IMR-90 (cell line): ENCODE results near the gene TLCD5. TPM values are rescaled to one million over a fixed set of nuclear protein-coding genes. Genes with fewer than 3 reads are reported as not detected.

Source experiments
- ATAC-seq: fragments of 200-7000 bp; cut with Tn5 transposase; 2 replicates; pipeline ENCODE4 v1.9.1; 2020; ENCODE audit warnings: low read depth, mild to moderate bottlenecking, moderate library complexity
- BruUV-seq: library from RNA; stranded (reverse); fragments of 400-500 nt; replicated peaks from 2 replicates; lab custom pipeline; 2021; lab: Mats Ljungman, UMichigan
- CTCF ChIA-PET: fragments of 300-600 bp; formaldehyde crosslinking; extraction: SDS; loops from one replicate; lab custom pipeline; 2021; ENCODE audit warnings: antibody characterized with exemption; lab: Yijun Ruan, JAX
- POLR2A ChIA-PET: fragments of 300-600 bp; sonication (Branson Sonifier 250); formaldehyde crosslinking; loops from one replicate; lab custom pipeline; 2022; ENCODE audit warnings: antibody characterized with exemption; ENCODE audit not compliant: unreplicated experiment; lab: Charles Lee
- DNase-seq: peaks from one replicate; pipeline ENCODE4 v3.0.0; 2013
- H2AFZ ChIP-seq: replicated peaks from 2 replicates; pipeline ENCODE3; 2013; ENCODE audit warnings: low read length, mild to moderate bottlenecking; ENCODE audit not compliant: poor library complexity
- H2AK5ac ChIP-seq: 2 replicates; pipeline ENCODE4 v1.6.1; 2013; ENCODE audit warnings: low read depth, low read length, inconsistent platforms
- H2AK9ac ChIP-seq: replicated peaks from 2 replicates; pipeline ENCODE3; 2013; ENCODE audit warnings: mild to moderate bottlenecking, low read depth, low read length, moderate library complexity; ENCODE audit not compliant: poor library complexity
- H2BK120ac ChIP-seq: 2 replicates; pipeline ENCODE4 v1.6.1; 2013; ENCODE audit warnings: low read depth, low read length, inconsistent platforms
- H2BK15ac ChIP-seq: 3 replicates; pipeline ENCODE4 v1.6.1; 2013; ENCODE audit warnings: low read depth, low read length, inconsistent platforms
- H2BK20ac ChIP-seq: 2 replicates; pipeline ENCODE4 v1.6.1; 2013; ENCODE audit warnings: low read depth, mild to moderate bottlenecking, inconsistent platforms, low read length, moderate library complexity
- H2BK5ac ChIP-seq: 2 replicates; pipeline ENCODE4 v1.6.1; 2013; ENCODE audit warnings: mild to moderate bottlenecking, low read depth, low read length, inconsistent platforms; ENCODE audit not compliant: poor library complexity, severe bottlenecking
- H3K14ac ChIP-seq: replicated peaks from 2 replicates; pipeline ENCODE4 v1.6.1; 2013; ENCODE audit warnings: low read depth, low read length, inconsistent platforms
- H3K18ac ChIP-seq: 2 replicates; pipeline ENCODE4 v1.6.1; 2013; ENCODE audit warnings: low read depth, low read length, control low read depth
- H3K23ac ChIP-seq: 2 replicates; pipeline ENCODE4 v1.6.1; 2013; ENCODE audit warnings: low read depth, low read length, inconsistent platforms
- H3K27ac ChIP-seq: 2 replicates; pipeline ENCODE4 v1.5.1; 2013; ENCODE audit warnings: mild to moderate bottlenecking, control low read depth, low read length; ENCODE audit not compliant: insufficient read depth
- H3K27me3 ChIP-seq: 2 replicates; pipeline ENCODE4 v1.6.1; 2013; ENCODE audit warnings: low read length; ENCODE audit not compliant: control insufficient read depth, insufficient read depth
- H3K36me3 ChIP-seq: 2 replicates; pipeline ENCODE4 v1.6.1; 2013; ENCODE audit warnings: low read length, mixed read lengths; ENCODE audit not compliant: control insufficient read depth, insufficient read depth
- H3K4ac ChIP-seq: 2 replicates; pipeline ENCODE4 v1.6.1; 2013; ENCODE audit warnings: low read depth, low read length, inconsistent platforms
- H3K4me1 ChIP-seq: 2 replicates; pipeline ENCODE4 v1.6.1; 2013; ENCODE audit warnings: low read length, mixed read lengths; ENCODE audit not compliant: control insufficient read depth, insufficient read depth
- H3K4me2 ChIP-seq: 2 replicates; pipeline ENCODE4 v1.6.1; 2013; ENCODE audit warnings: low read depth, mild to moderate bottlenecking, control low read depth, low read length, moderate library complexity
- H3K4me3 ChIP-seq: 2 replicates; pipeline ENCODE4 v1.5.1; 2013; ENCODE audit warnings: low read depth, mild to moderate bottlenecking, control low read depth, low read length, moderate library complexity; ENCODE audit not compliant: insufficient read depth
- H3K56ac ChIP-seq: 2 replicates; pipeline ENCODE4 v1.6.1; 2013; ENCODE audit warnings: low read length, inconsistent platforms; ENCODE audit not compliant: insufficient read depth; ENCODE audit errors: extremely low read depth
- H3K79me1 ChIP-seq, 2 experiments: 2 replicates each; pipeline ENCODE4 v1.6.1; 2013; ENCODE audit warnings: low read length in 2 of 2, inconsistent platforms in 1 of 2, low read depth in 1 of 2
- H3K9ac ChIP-seq: 2 replicates; pipeline ENCODE4 v1.6.1; 2013; ENCODE audit warnings: low read depth, low read length, control low read depth
- H3K9me1 ChIP-seq: 2 replicates; pipeline ENCODE4 v1.6.1; 2013; ENCODE audit warnings: low read length, inconsistent platforms; ENCODE audit not compliant: insufficient read depth
- H3K9me3 ChIP-seq: 2 replicates; pipeline ENCODE4 v1.6.1; 2013; ENCODE audit warnings: low read length; ENCODE audit not compliant: control insufficient read depth, insufficient read depth
- H4K20me1 ChIP-seq: 2 replicates; pipeline ENCODE4 v1.6.1; 2013; ENCODE audit warnings: low read length, inconsistent platforms; ENCODE audit not compliant: insufficient read depth
- H4K5ac ChIP-seq: 2 replicates; pipeline ENCODE4 v1.6.1; 2013; ENCODE audit warnings: mild to moderate bottlenecking, low read depth, low read length, control low read depth
- H4K8ac ChIP-seq, 2 experiments: 2 replicates each; pipeline ENCODE4 v1.6.1; 2013; ENCODE audit warnings: low read depth in 2 of 2, low read length in 2 of 2, control low read depth in 1 of 2, inconsistent platforms in 1 of 2
- H4K91ac ChIP-seq: 2 replicates; pipeline ENCODE4 v1.6.1; 2013; ENCODE audit warnings: low read depth, low read length, inconsistent platforms; ENCODE audit not compliant: insufficient read depth
- BHLHE40 ChIP-seq: fragments of 150-350 bp; IDR thresholded peaks from 2 replicates; pipeline ENCODE4 v1.6.1; 2016; ENCODE audit warnings: mild to moderate bottlenecking, low read depth, low read length
- CEBPB ChIP-seq: IDR thresholded peaks from 2 replicates; pipeline ENCODE4 v1.6.1; 2012; ENCODE audit warnings: low read depth, low read length, improper control_type of control experiment
- CHD1 ChIP-seq: IDR thresholded peaks from 2 replicates; pipeline ENCODE4 v1.6.1; 2012; ENCODE audit warnings: low read depth, low read length, improper control_type of control experiment
- ELK1 ChIP-seq: fragments of 150-350 bp; IDR thresholded peaks from 2 replicates; pipeline ENCODE4 v1.6.1; 2016; ENCODE audit warnings: low read depth, mild to moderate bottlenecking, low read length, moderate library complexity, borderline replicate concordance
- FOS ChIP-seq: fragments of 150-350 bp; IDR thresholded peaks from 2 replicates; pipeline ENCODE4 v1.6.1; 2016; ENCODE audit warnings: low read depth, low read length
- MAFK ChIP-seq: IDR thresholded peaks from 2 replicates; pipeline ENCODE4 v1.6.1; 2012; ENCODE audit warnings: low read depth, low read length, improper control_type of control experiment
- MAZ ChIP-seq: IDR thresholded peaks from 2 replicates; pipeline ENCODE4 v1.6.1; 2012; ENCODE audit warnings: low read depth, mild to moderate bottlenecking, low read length, improper control_type of control experiment, moderate library complexity, borderline replicate concordance
- MXI1 ChIP-seq: IDR thresholded peaks from 2 replicates; pipeline ENCODE4 v1.6.1; 2012; ENCODE audit warnings: low read depth, mild to moderate bottlenecking, low read length, moderate library complexity, borderline replicate concordance
- NFE2L2 ChIP-seq: fragments of 150-350 bp; IDR thresholded peaks from 2 replicates; pipeline ENCODE4 v1.6.1; 2016; ENCODE audit warnings: low read depth, mild to moderate bottlenecking, low read length
- POLR2A ChIP-seq: IDR thresholded peaks from 2 replicates; pipeline ENCODE4 v1.6.1; 2012; ENCODE audit warnings: mild to moderate bottlenecking, low read depth, low read length
- RCOR1 ChIP-seq: IDR thresholded peaks from 2 replicates; pipeline ENCODE4 v1.6.1; 2012; ENCODE audit warnings: mild to moderate bottlenecking, low read length, improper control_type of control experiment; ENCODE audit not compliant: insufficient replicate concordance
- RFX5 ChIP-seq: IDR thresholded peaks from 2 replicates; pipeline ENCODE4 v1.8.0; 2012; ENCODE audit warnings: low read depth, mild to moderate bottlenecking, low read length, moderate library complexity
- SMC3 ChIP-seq: fragments of 150-350 bp; IDR thresholded peaks from 2 replicates; pipeline ENCODE4 v1.6.1; 2016; ENCODE audit warnings: low read depth, mild to moderate bottlenecking, antibody characterized with exemption, low read length, moderate library complexity
- WGBS, 2 experiments: methylation state at CpG; one replicate each; pipeline versions ENCODE4 v1.1.5 to v1.1.7; 2013; ENCODE audit warnings: missing lambda C conversion rate in 2 of 2; ENCODE audit not compliant: insufficient read length in 1 of 2; ENCODE audit errors: extremely low coverage in 2 of 2; 5-methylcytosine and 5-hydroxymethylcytosine counted together
- dilution Hi-C: fragments of 300-500 bp; cut with HindIII; formaldehyde crosslinking; loops from one replicate; pipeline ENCODE4 v1.14.3; 2018; ENCODE audit warnings: low sequenced_read_pairs; ENCODE audit not compliant: unreplicated experiment
- in situ Hi-C: fragments of 300-500 bp; cut with MboI; formaldehyde crosslinking; loops from 3 replicates; pipeline ENCODE4 v1.14.3; 2019; ENCODE audit warnings: low sequenced_read_pairs, inconsistent platforms, mixed read lengths
- intact Hi-C: fragments of 100-400 bp; cut with micrococcal nuclease; formaldehyde crosslinking; loops from 2 replicates; pipeline ENCODE4 v1.10.0; 2022
- polyA plus RNA-seq, 3 experiments: library from polyadenylated mRNA; depleted of rRNA; stranded (reverse); fragments of >200 nt; gene quantifications; 2 replicates each; pipeline ENCODE4 v1.2.3, GENCODE V29; 2012; ENCODE audit warnings: low replicate concordance in 1 of 3
- total RNA-seq: library from RNA; depleted of rRNA; stranded (reverse); fragments of >200 nt; gene quantifications from 2 replicates; pipeline ENCODE4 v1.2.3, GENCODE V29; 2012
- TF ChIP-seq, protein P1 (sequence below): conservative IDR thresholded peaks from 2 replicates; pipeline ENCODE4 v1.5.1; 2012; ENCODE audit warnings: mild to moderate bottlenecking, low read depth, low read length, improper control_type of control experiment
- TF ChIP-seq, protein P2 (sequence below): fragments of 150-350 bp; IDR thresholded peaks from 2 replicates; pipeline ENCODE4 v1.6.1; 2017; ENCODE audit warnings: mild to moderate bottlenecking, antibody characterized with exemption, low read length, low read depth

TLCD5 gene
- total and polyA plus RNA-seq, 2 of the 4 experiments (the other 2 are of a cell fraction): 9.5 to 11.5 TPM

DNA sequence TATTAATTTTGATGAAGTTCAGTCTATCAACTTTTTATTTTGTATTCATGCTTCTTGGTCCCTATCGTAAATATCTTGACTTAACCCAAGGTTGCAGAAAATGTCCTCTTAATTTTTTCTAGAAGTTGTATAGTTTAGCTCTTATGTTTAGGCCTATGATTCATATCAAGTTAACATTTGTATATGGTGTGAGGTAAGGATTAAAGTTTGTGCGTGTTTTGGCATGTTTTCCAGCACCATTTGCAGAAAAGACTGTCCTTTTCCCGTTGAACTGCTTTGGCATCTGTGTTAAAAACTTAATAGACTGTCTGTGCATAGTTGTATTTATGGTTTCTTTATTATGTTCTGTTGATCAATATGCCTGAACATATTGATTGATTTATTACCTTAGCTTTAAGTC lies 53.4 kb downstream of the TLCD5 start:
- CTCF ChIA-PET: no interaction called here
- peaks cover 76% of the 10 kb centered on the region; the same call in 1 of the 2 replicates for H4K20me1 ChIP-seq
- no peak overlapping the region for H2AFZ ChIP-seq
- no peak overlapping the region for H4K91ac ChIP-seq
- no peaks in the 10 kb centered on the region for H3K36me3 ChIP-seq
- DNase-seq (no peak), ATAC-seq (no peak)
- H3K18ac ChIP-seq: peak overlapping the region; percentile 43; the same call in 1 of the 2 replicates
- H2AK9ac ChIP-seq: no peak overlapping the region
- H2BK15ac ChIP-seq: no peak overlapping the region
- H3K56ac ChIP-seq: no peak overlapping the region
- dilution Hi-C loops (no loop called here), intact Hi-C loops (no loop called here), in situ Hi-C loops (no loop called here)
- H3K4me1 ChIP-seq: peaks cover 11% of the 10 kb centered on the region
- peaks cover 3 to 55% of the 10 kb centered on the region in 2 experiments; a peak in 3 of 4 replicates for H3K79me1 ChIP-seq
- no peak overlapping the region for H3K4me3 ChIP-seq
- no peak overlapping the region for H2BK120ac ChIP-seq
- H3K27ac ChIP-seq: no peak overlapping the region
- peaks cover 4% of the 10 kb centered on the region for H3K9me1 ChIP-seq
- no peak overlapping the region for H3K14ac ChIP-seq
- no peak overlapping the region for H3K4ac ChIP-seq
- H4K8ac ChIP-seq: no peak overlapping the region
- no TSS peak for BruUV-seq
- POLR2A ChIA-PET: no interaction called here
- H2AK5ac ChIP-seq: no peak overlapping the region
- H3K4me2 ChIP-seq: no peak overlapping the region
- TF ChIP-seq MAFK (no peak), POLR2A (no peak), SMC3 (no peak), MXI1 (no peak), FOS (no peak), CHD1 (no peak), MAZ (no peak), RCOR1 (no peak), NFE2L2 (no peak), CEBPB (no peak), ELK1 (no peak), BHLHE40 (no peak), RFX5 (no peak)
- TF ChIP-seq, protein P1, sequence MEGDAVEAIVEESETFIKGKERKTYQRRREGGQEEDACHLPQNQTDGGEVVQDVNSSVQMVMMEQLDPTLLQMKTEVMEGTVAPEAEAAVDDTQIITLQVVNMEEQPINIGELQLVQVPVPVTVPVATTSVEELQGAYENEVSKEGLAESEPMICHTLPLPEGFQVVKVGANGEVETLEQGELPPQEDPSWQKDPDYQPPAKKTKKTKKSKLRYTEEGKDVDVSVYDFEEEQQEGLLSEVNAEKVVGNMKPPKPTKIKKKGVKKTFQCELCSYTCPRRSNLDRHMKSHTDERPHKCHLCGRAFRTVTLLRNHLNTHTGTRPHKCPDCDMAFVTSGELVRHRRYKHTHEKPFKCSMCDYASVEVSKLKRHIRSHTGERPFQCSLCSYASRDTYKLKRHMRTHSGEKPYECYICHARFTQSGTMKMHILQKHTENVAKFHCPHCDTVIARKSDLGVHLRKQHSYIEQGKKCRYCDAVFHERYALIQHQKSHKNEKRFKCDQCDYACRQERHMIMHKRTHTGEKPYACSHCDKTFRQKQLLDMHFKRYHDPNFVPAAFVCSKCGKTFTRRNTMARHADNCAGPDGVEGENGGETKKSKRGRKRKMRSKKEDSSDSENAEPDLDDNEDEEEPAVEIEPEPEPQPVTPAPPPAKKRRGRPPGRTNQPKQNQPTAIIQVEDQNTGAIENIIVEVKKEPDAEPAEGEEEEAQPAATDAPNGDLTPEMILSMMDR: no peak
- TF ChIP-seq, protein P2, sequence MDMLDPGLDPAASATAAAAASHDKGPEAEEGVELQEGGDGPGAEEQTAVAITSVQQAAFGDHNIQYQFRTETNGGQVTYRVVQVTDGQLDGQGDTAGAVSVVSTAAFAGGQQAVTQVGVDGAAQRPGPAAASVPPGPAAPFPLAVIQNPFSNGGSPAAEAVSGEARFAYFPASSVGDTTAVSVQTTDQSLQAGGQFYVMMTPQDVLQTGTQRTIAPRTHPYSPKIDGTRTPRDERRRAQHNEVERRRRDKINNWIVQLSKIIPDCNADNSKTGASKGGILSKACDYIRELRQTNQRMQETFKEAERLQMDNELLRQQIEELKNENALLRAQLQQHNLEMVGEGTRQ: no peak
- no peak overlapping the region for H3K9ac ChIP-seq
- H3K27me3 ChIP-seq: no peaks in the 10 kb centered on the region
- no peak overlapping the region for H2BK20ac ChIP-seq
- H4K5ac ChIP-seq: no peak overlapping the region
- peak overlapping the region; percentile 66 for H2BK5ac ChIP-seq
- no peak overlapping the region for H3K23ac ChIP-seq
- 0% methylated on average over 1 of the region's 3 CpGs; no CpG with 5 or more reads in 1 of the 2 experiments for WGBS, 2 experiments
- H3K9me3 ChIP-seq: peaks cover 3% of the 10 kb centered on the region
